B cell (primary cell): Measurements from ENCODE around the gene SLC6A16.

Experiments used
- EZH2 ChIP-seq: IDR thresholded peaks from 2 replicates; pipeline ENCODE4 v1.6.1; 2012; ENCODE audit warnings: borderline replicate concordance, low read depth, mild to moderate bottlenecking, moderate library complexity, low read length; ENCODE audit not compliant: insufficient read depth, poor library complexity, severe bottlenecking
- TF ChIP-seq, protein P1 (sequence below): fragments of 200-600 bp; IDR thresholded peaks from one replicate; pipeline ENCODE4 v1.8.0; 2022; ENCODE audit warnings: antibody characterized with exemption, mild to moderate bottlenecking

DNA sequence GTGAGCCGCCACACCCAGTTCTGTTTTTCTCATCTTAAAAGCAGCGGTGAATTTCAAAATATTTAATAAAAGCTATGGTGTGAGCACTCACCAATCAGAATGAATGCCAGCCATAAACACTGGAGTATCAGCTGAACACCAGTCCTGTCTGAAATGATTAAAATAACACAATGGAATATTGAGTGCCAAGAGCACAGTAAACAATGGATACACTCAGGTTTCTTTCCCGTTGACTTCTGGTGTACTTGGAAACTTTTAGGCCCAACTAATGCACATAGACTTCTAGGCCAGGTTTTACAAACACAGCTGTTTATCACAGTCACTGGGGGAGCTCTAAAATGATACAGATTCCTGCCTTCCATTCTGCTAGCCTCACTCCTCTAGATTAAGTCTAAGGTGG, 68.3 kb downstream of the SLC6A16 start:
- TF ChIP-seq, protein P1, sequence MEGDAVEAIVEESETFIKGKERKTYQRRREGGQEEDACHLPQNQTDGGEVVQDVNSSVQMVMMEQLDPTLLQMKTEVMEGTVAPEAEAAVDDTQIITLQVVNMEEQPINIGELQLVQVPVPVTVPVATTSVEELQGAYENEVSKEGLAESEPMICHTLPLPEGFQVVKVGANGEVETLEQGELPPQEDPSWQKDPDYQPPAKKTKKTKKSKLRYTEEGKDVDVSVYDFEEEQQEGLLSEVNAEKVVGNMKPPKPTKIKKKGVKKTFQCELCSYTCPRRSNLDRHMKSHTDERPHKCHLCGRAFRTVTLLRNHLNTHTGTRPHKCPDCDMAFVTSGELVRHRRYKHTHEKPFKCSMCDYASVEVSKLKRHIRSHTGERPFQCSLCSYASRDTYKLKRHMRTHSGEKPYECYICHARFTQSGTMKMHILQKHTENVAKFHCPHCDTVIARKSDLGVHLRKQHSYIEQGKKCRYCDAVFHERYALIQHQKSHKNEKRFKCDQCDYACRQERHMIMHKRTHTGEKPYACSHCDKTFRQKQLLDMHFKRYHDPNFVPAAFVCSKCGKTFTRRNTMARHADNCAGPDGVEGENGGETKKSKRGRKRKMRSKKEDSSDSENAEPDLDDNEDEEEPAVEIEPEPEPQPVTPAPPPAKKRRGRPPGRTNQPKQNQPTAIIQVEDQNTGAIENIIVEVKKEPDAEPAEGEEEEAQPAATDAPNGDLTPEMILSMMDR, result no peak
- no peak for TF ChIP-seq EZH2
